Glutamatergic neuron (in vitro differentiated cells): Measurements from ENCODE around the gene VPS13A. TPM values are rescaled to one million over a fixed set of nuclear protein-coding genes. Genes with fewer than 3 reads are reported as not detected.

Experiments used
- DNase-seq: peaks from one replicate; pipeline ENCODE4 v3.0.0; 2022
- H3K27ac Mint-ChIP-seq: one replicate; pipeline ENCODE4 v1.8.0; 2020; ENCODE audit warnings: mild to moderate bottlenecking, mixed read lengths, inconsistent platforms; ENCODE audit not compliant: unreplicated experiment
- H3K27me3 Mint-ChIP-seq: one replicate; pipeline ENCODE4 v1.8.0; 2020; ENCODE audit warnings: mild to moderate bottlenecking, moderate library complexity, mixed read lengths, inconsistent platforms; ENCODE audit not compliant: unreplicated experiment
- H3K36me3 Mint-ChIP-seq: one replicate; pipeline ENCODE4 v1.8.0; 2020; ENCODE audit warnings: mild to moderate bottlenecking, mixed read lengths, inconsistent platforms; ENCODE audit not compliant: unreplicated experiment
- H3K4me1 Mint-ChIP-seq: one replicate; pipeline ENCODE4 v1.8.0; 2020; ENCODE audit warnings: mild to moderate bottlenecking, low read depth, mixed read lengths, inconsistent platforms; ENCODE audit not compliant: unreplicated experiment
- H3K4me3 Mint-ChIP-seq: one replicate; pipeline ENCODE4 v1.8.0; 2020; ENCODE audit warnings: mild to moderate bottlenecking, mixed read lengths, inconsistent platforms; ENCODE audit not compliant: unreplicated experiment
- H3K9me3 Mint-ChIP-seq: one replicate; pipeline ENCODE4 v1.8.0; 2020; ENCODE audit warnings: mild to moderate bottlenecking, moderate library complexity, mixed read lengths, inconsistent platforms; ENCODE audit not compliant: unreplicated experiment
- total RNA-seq: library from RNA; stranded (reverse); fragmentation: NEBNext Ultra II Directional; extraction: Animal tissue kit (Norgen Biotek cat#: 25700); gene quantifications from one replicate; pipeline ENCODE4 v1.2.1, GENCODE V29; 2021; ENCODE audit not compliant: unreplicated experiment
- TF ChIP-seq, protein P1 (sequence below): fragments of 200-600 bp; sonication (generic); IDR thresholded peaks from one replicate; pipeline ENCODE4 v1.5.0; 2021; ENCODE audit not compliant: partially characterized antibody, unreplicated experiment

Gene VPS13A
- total RNA-seq, 1 donor from 2014 or later: 43.2 TPM

DNA sequence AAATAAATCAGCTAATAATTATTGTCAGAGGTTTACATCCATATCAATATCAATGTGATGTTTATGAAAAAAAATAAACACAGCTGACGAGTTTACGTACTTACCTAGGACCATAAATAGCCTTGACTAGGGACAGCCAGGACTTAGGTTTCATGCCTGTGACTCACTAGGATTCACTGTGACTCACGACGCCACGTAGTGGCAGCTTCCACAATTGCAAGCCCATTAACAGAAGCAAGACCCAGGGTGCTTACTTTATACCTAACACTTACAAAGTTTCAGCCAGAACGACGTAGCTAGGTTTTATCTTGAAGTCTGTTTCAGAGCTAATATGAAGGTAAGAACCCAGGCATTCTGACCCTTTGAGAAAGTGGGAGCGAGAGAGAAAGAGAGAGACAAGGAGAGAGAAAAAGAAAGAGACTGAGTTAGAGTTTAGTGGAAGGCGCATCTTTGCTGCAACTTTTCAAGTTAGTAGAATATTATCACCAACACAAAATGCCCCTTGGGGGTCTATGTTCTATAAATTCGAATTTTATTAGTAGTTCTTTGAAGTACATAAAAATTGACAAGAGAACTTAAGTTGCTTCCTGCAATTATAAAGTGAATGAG is 279.6 kb downstream of the VPS13A start:
- no peak overlapping the region for H3K4me3 Mint-ChIP-seq
- no peaks in the 10 kb centered on the region for H3K27me3 Mint-ChIP-seq
- H3K27ac Mint-ChIP-seq: no peak overlapping the region
- TF ChIP-seq, protein P1, sequence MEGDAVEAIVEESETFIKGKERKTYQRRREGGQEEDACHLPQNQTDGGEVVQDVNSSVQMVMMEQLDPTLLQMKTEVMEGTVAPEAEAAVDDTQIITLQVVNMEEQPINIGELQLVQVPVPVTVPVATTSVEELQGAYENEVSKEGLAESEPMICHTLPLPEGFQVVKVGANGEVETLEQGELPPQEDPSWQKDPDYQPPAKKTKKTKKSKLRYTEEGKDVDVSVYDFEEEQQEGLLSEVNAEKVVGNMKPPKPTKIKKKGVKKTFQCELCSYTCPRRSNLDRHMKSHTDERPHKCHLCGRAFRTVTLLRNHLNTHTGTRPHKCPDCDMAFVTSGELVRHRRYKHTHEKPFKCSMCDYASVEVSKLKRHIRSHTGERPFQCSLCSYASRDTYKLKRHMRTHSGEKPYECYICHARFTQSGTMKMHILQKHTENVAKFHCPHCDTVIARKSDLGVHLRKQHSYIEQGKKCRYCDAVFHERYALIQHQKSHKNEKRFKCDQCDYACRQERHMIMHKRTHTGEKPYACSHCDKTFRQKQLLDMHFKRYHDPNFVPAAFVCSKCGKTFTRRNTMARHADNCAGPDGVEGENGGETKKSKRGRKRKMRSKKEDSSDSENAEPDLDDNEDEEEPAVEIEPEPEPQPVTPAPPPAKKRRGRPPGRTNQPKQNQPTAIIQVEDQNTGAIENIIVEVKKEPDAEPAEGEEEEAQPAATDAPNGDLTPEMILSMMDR: peak; percentile 89
- peak; percentile 88 for DNase-seq
- peaks cover 1% of the 10 kb centered on the region for H3K9me3 Mint-ChIP-seq
- H3K4me1 Mint-ChIP-seq: peaks cover 16% of the 10 kb centered on the region
- H3K36me3 Mint-ChIP-seq: no peaks in the 10 kb centered on the region

DNA sequence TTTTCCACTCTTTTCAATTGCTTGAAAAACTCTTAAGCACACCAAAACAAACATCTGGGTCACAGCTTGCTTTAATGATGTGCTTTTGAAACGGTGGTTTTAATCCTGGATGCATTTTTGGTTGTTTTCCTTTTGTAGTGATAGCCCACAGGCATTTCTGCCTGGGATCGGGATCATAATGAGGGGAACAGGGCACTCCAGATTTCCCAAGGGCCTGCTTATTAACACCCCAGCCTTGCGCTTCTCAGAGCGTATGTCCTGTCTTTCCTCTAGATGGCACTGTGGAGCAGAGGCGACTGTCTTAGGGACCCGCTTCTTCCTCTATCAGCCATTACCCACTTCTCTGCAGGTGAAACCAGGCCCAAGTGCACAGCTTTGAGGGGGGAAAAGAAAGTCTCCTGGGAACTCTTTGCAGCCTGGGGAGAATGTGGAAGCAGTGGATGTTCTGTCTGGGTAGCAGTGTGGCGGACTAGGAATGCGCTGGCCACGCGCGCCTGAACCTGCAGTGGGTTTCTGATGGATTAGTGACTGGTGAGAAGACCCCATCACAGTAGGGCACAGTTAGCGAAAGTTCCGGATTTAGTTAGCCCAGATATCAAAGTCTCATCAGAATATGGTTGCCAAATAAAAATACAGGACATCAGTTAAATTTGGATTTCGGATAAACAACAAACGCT is 280.7 kb downstream of the VPS13A start:
- H3K9me3 Mint-ChIP-seq: peaks cover 5% of the 10 kb centered on the region
- H3K4me1 Mint-ChIP-seq: peaks cover 21% of the 10 kb centered on the region
- TF ChIP-seq, protein P1: peak; percentile 72

DNA sequence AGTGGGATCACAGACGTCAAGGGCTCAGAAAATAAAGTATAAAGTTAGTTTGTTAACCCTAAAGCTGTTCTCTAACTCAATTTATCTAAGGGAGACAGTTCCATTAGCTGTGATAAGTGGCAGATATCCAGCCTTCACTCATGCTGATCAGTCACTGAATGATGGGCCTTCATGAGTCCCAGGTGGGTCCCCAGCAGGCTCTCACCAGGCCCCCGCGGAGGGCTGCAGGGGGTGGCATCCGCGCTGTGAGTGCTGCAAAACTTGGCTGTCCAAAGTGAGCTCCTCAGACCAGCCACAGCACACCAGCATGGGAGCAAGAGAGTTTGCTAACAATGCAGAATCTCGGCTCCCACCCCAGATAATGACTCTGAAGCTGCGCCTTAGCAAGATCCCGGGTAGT is 283.6 kb downstream of the VPS13A start:
- peaks cover 21% of the 10 kb centered on the region for H3K4me1 Mint-ChIP-seq
- no peaks in the 10 kb centered on the region for H3K36me3 Mint-ChIP-seq
- TF ChIP-seq, protein P1: no peak
- no peak for DNase-seq
- no peaks in the 10 kb centered on the region for H3K27me3 Mint-ChIP-seq
- H3K9me3 Mint-ChIP-seq: peaks cover 5% of the 10 kb centered on the region
- no peak overlapping the region for H3K27ac Mint-ChIP-seq
- no peak overlapping the region for H3K4me3 Mint-ChIP-seq

More for the DNA sequence above, 280.7 kb downstream of the VPS13A start:
- H3K27me3 Mint-ChIP-seq: no peaks in the 10 kb centered on the region
- peak; percentile 66 for DNase-seq
- H3K4me3 Mint-ChIP-seq: peak overlapping the region; percentile 6
- H3K36me3 Mint-ChIP-seq: no peaks in the 10 kb centered on the region
- no peak overlapping the region for H3K27ac Mint-ChIP-seq

DNA sequence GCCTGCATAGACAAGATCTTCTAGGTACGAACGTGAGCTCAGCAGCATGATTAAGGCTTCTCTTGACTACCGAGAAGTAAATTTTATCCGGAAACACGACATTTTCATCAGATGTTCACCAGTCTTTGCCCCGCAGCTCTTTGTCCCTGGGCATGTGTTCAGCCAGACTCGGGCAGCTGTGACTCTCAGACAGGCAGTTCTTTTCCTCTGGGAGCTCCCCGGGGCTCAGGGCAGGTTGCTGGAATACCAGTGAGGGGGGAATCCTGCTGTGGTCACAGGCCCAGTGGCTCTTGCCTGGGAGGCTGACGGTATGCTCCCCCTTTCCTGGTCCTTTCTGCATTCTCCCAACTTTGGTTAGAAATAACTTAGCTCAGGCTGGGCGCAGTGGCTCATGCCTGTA is 284.7 kb downstream of the VPS13A start:
- Mint-ChIP-seq H3K36me3 (no peaks in the 10 kb centered on the region), H3K9me3 (peaks cover 5% of the 10 kb centered on the region), H3K27ac (peak overlapping the region; percentile 64), H3K4me1 (peaks cover 19% of the 10 kb centered on the region), H3K4me3 (no peak overlapping the region), H3K27me3 (no peaks in the 10 kb centered on the region)
- DNase-seq: peak; percentile 56
- TF ChIP-seq, protein P1: no peak

DNA sequence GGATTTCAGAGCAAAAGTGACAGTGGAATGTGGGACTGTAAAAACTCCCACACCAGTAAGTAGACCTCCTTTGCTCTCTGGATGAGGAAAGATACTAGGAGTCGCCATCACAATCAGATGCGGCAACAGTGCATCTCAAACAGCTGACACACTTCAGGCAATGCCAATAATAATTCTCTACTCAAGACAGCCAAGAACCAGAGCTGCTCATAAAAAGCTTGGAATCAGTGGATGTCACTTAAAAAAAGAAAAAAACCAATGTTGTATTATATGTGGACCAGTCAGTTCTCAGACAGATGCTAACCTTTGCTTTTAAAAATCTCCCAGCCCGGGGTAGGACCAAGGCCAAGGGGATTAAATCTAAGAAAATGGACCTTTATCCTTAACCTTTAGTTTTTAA is 285.8 kb downstream of the VPS13A start:
- no peak overlapping the region for H3K27ac Mint-ChIP-seq
- peaks cover 13% of the 10 kb centered on the region for H3K4me1 Mint-ChIP-seq
- H3K4me3 Mint-ChIP-seq: no peak overlapping the region
- peaks cover 7% of the 10 kb centered on the region for H3K9me3 Mint-ChIP-seq
- H3K36me3 Mint-ChIP-seq: no peaks in the 10 kb centered on the region
- no peak for DNase-seq
- H3K27me3 Mint-ChIP-seq: no peaks in the 10 kb centered on the region
- TF ChIP-seq, protein P1: no peak
